Gastrocnemius medialis (tissue), 4 donors: ENCODE measurements around the gene PATJ. TPM values are rescaled to one million over a fixed set of nuclear protein-coding genes. Genes with fewer than 3 reads are reported as not detected.

Experiments used
- ATAC-seq, 2 donors: fragments of 150-250 bp; one replicate each; pipeline ENCODE4 v1.9.1; 2016
- DNase-seq, 2 donors: peaks; one replicate each; pipeline ENCODE4 v3.0.0-alpha.2; 2019
- H3K27ac ChIP-seq, 4 donors: fragments of 200-600 bp; sonication (generic); 1 replicate in 1 of 4; 2 replicates in 3 of 4; pipeline ENCODE4 v1.5.1; 2016 to 2018; ENCODE audit warnings: mild to moderate bottlenecking in 2 of 4, moderate library complexity in 1 of 4
- H3K27me3 ChIP-seq, 3 donors: fragments of 200-600 bp; sonication (generic) in 2 of 3; 1 replicate in 1 of 3; 2 replicates in 2 of 3; pipeline versions ENCODE4 v1.5.1 to v1.6.0; 2016 to 2019; ENCODE audit warnings: mild to moderate bottlenecking in 1 of 3, moderate library complexity in 1 of 3
- H3K36me3 ChIP-seq, 2 donors: fragments of 200-600 bp; sonication (generic) in 1 of 2; one replicate each; pipeline ENCODE4 v1.5.1; 2017 to 2018
- H3K4me1 ChIP-seq, 2 donors: fragments of 200-600 bp; sonication (generic) in 1 of 2; one replicate each; pipeline ENCODE4 v1.5.1; 2016 to 2017; ENCODE audit warnings: mild to moderate bottlenecking in 2 of 2
- H3K4me3 ChIP-seq, 4 donors: fragments of 200-600 bp; sonication (generic) in 3 of 4; 1 replicate in 1 of 4; 2 replicates in 3 of 4; pipeline ENCODE4 v1.5.1; 2016 to 2019; ENCODE audit warnings: mild to moderate bottlenecking in 2 of 4
- H3K9me3 ChIP-seq, 3 donors: fragments of 200-600 bp; sonication (generic) in 2 of 3; 1 replicate in 1 of 3; 2 replicates in 2 of 3; pipeline ENCODE4 v1.5.1; 2016 to 2019
- POLR2A ChIP-seq, 2 donors: fragments of 450-650 bp; IDR thresholded peaks; one replicate each; pipeline ENCODE4 v1.6.1; 2017; ENCODE audit warnings: antibody characterized with exemption in 2 of 2, mild to moderate bottlenecking in 2 of 2, moderate library complexity in 2 of 2
- in situ Hi-C, 4 donors: fragments of 200-750 bp; cut with MboI; loops; one replicate each; pipeline versions ENCODE4 v1.15.0 to v1.8.0; 2017; ENCODE audit warnings: low sequenced_read_pairs in 4 of 4
- intact Hi-C: fragments of 100-400 bp; cut with DNase I; formaldehyde crosslinking; loops from one replicate; pipeline ENCODE4 v1.15.1; 2023; ENCODE audit warnings: low total_unique reads
- total RNA-seq, 4 donors: library from RNA; depleted of rRNA; stranded (reverse); fragments of >200 nt; gene quantifications; one replicate each; pipeline versions ENCODE4 v1.1.0 to v1.2.3, GENCODE V29; 2016
- TF ChIP-seq, protein P1 (sequence below), 5 experiments: fragments of 450-650 bp in 3 of 5; fragments of 200-600 bp in 2 of 5; sonication (generic) in 2 of 5; IDR thresholded peaks in 4 of 5; conservative IDR thresholded peaks in 1 of 5; 1 replicate in 4 of 5; 2 replicates in 1 of 5; pipeline ENCODE4 v1.5.1; 2016 to 2019; ENCODE audit warnings: antibody characterized with exemption in 5 of 5, mild to moderate bottlenecking in 3 of 5, moderate library complexity in 3 of 5

The PATJ gene
- total RNA-seq, 4 donors from 2014 or later, result 19.3 to 44.8 (median 26.0) TPM

DNA sequence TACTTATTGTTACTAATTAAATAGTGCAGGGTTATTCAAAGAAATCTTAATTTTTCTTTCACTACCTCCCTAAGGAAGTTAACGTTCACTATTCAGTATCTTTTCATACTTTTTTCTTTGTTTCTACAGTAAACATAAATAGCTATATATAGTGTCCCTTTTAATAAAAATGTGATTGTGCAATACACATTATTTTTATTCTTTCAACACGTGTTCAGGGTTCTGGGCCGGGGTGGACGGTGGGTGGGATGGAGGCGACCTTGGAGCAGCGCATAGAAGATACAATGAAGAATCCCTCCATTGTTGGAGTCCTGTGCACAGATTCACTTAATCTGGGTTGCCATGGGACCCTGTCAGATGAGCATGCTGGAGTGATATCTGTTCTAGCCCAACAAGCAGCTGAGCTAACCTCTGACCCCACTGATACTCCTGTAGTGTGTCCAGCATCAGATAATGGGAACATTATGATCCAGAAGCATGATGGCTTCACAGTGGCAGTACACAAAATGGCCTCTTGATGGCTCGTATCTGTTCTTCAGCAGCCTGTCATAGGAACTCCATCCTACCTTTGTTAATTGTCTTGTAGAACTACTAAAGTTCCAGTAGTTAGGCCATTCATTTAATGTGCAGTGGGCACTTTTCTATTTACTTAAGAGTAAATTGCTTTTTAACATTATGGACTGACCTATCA is 296.5 kb downstream of the PATJ start:
- ATAC-seq, result no peak
- H3K4me3 ChIP-seq, result no peak overlapping the region
- intact Hi-C loops (no loop called here), in situ Hi-C loops (no loop called here)
- H3K27me3 ChIP-seq, result no peaks in the 10 kb centered on the region
- peaks cover 8 to 13% of the 10 kb centered on the region in 2 donors for H3K4me1 ChIP-seq
- DNase-seq, result no peak
- H3K27ac ChIP-seq, result no peak overlapping the region
- no peaks in the 10 kb centered on the region for H3K36me3 ChIP-seq
- no peaks in the 10 kb centered on the region for H3K9me3 ChIP-seq
- TF ChIP-seq, protein P1, sequence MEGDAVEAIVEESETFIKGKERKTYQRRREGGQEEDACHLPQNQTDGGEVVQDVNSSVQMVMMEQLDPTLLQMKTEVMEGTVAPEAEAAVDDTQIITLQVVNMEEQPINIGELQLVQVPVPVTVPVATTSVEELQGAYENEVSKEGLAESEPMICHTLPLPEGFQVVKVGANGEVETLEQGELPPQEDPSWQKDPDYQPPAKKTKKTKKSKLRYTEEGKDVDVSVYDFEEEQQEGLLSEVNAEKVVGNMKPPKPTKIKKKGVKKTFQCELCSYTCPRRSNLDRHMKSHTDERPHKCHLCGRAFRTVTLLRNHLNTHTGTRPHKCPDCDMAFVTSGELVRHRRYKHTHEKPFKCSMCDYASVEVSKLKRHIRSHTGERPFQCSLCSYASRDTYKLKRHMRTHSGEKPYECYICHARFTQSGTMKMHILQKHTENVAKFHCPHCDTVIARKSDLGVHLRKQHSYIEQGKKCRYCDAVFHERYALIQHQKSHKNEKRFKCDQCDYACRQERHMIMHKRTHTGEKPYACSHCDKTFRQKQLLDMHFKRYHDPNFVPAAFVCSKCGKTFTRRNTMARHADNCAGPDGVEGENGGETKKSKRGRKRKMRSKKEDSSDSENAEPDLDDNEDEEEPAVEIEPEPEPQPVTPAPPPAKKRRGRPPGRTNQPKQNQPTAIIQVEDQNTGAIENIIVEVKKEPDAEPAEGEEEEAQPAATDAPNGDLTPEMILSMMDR (IDR thresholded peaks at IDR 0.05 in 4 of 5, conservative IDR thresholded peaks at IDR 0.05 in 1 of 5), result no peak
- no peak for TF ChIP-seq POLR2A (IDR thresholded peaks at IDR 0.05)

DNA sequence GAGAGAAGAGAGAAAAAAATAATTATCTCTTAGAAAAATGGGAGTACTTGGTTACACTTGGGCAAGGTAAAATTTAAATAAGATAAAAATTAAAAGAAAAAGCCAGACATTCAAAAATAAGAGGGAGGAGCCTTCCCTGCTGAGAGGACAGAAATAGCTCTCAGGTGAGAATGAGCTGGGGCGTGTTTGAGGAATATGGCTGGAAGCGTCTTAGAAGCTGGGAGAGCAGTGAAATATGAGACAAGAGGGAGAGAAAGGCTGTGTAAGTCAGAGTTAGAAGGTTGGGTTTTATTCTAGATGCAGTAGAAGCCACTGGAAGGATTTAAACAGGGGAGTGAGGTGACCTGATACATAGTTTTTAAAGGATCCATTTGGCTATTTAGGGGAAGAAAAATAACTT is 298.2 kb downstream of the PATJ start:
- no peaks in the 10 kb centered on the region for H3K36me3 ChIP-seq
- peaks cover 12 to 16% of the 10 kb centered on the region in 2 donors for H3K4me1 ChIP-seq
- DNase-seq, result no peak
- in situ Hi-C loops, result no loop called here
- peak overlapping the region in 3 of 4 donors; percentile 3 to 47 (median 33) for H3K27ac ChIP-seq
- intact Hi-C loops, result no loop called here
- peak; percentile 60 to 71 for ATAC-seq
- no peaks in the 10 kb centered on the region for H3K9me3 ChIP-seq
- no peaks in the 10 kb centered on the region for H3K27me3 ChIP-seq
- no peak overlapping the region for H3K4me3 ChIP-seq
- TF ChIP-seq POLR2A (IDR thresholded peaks at IDR 0.05), result no peak
- TF ChIP-seq, protein P1 (IDR thresholded peaks at IDR 0.05 in 4 of 5, conservative IDR thresholded peaks at IDR 0.05 in 1 of 5), result no peak

DNA sequence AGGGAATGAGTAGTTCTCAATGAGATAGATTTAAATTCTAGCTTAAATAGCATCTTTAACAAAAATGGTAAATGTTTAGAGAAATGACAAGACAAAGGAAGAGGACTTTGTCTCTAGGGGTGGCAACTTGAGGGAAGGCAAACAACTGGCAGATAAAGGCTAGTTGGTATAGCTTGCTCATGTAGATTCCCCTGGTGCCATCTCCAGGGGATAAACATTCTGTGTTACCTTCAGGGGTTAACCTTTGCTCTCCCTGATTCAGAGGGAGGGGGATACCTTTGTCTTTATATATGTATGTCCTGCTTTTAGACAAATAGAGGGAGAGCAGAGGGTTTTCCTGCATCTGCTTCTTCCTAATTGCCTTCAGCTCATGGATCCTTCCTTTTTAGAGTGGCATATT is 298.7 kb downstream of the PATJ start:
- no peak for DNase-seq
- no peak for TF ChIP-seq POLR2A (IDR thresholded peaks at IDR 0.05)
- TF ChIP-seq, protein P1 (IDR thresholded peaks at IDR 0.05 in 4 of 5, conservative IDR thresholded peaks at IDR 0.05 in 1 of 5), result no peak
- ATAC-seq, result no peak
- H3K9me3 ChIP-seq, result no peaks in the 10 kb centered on the region
- in situ Hi-C loops (no loop called here), intact Hi-C loops (no loop called here)
- no peaks in the 10 kb centered on the region for H3K27me3 ChIP-seq
- H3K27ac ChIP-seq, result peak overlapping the region in 2 of 4 donors; percentile 33 to 47
- no peak overlapping the region for H3K4me3 ChIP-seq
- H3K36me3 ChIP-seq, result no peaks in the 10 kb centered on the region
- peaks cover 17 to 19% of the 10 kb centered on the region in 2 donors for H3K4me1 ChIP-seq

DNA sequence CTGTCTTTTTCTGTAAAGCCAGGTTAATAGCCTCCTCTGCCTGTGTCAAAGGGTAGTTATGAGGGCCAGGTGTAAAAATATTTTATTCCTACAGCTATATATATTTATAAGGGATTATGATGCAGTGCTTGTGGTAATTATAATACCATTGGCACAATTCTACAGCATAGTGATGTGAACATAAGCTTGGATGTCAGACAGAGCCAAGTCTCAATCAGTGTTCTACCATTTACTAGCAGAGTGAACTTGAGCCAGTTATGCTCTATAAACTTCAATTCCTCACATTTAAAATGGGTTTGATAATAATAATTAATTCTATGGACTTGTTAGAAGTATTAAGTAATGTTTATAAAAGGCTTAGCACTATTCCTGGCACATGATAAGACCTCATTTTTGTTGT is 300.9 kb downstream of the PATJ start:
- Histone ChIP-seq H3K27me3 (no peaks in the 10 kb centered on the region), H3K36me3 (no peaks in the 10 kb centered on the region), H3K4me3 (no peak overlapping the region), H3K4me1 (peaks cover 17 to 19% of the 10 kb centered on the region in 2 donors), H3K9me3 (no peaks in the 10 kb centered on the region), H3K27ac (no peak overlapping the region)
- TF ChIP-seq POLR2A (IDR thresholded peaks at IDR 0.05), result no peak
- TF ChIP-seq, protein P1 (IDR thresholded peaks at IDR 0.05 in 4 of 5, conservative IDR thresholded peaks at IDR 0.05 in 1 of 5), result no peak
- ATAC-seq, result no peak
- intact Hi-C loops (no loop called here), in situ Hi-C loops (no loop called here)
- DNase-seq, result no peak
